Activated naive CD8-positive, alpha-beta T cell (primary cell): ENCODE data around the gene ASTN2.

Experiments
- H3K27ac Mint-ChIP-seq: one replicate; pipeline ENCODE4 v1.8.0; 2021; ENCODE audit warnings: mixed read lengths
- H3K27me3 Mint-ChIP-seq: one replicate; pipeline ENCODE4 v1.8.0; 2021; ENCODE audit warnings: mixed read lengths
- H3K36me3 Mint-ChIP-seq: one replicate; pipeline ENCODE4 v1.8.0; 2021; ENCODE audit warnings: mixed read lengths
- H3K4me1 Mint-ChIP-seq: one replicate; pipeline ENCODE4 v1.8.0; 2021; ENCODE audit warnings: low read depth, mixed read lengths
- H3K4me3 Mint-ChIP-seq: one replicate; pipeline ENCODE4 v1.8.0; 2021; ENCODE audit warnings: mild to moderate bottlenecking, mixed read lengths
- H3K9me3 Mint-ChIP-seq: one replicate; pipeline ENCODE4 v1.8.0; 2021; ENCODE audit warnings: low read depth, mixed read lengths

ASTN2 gene

DNA sequence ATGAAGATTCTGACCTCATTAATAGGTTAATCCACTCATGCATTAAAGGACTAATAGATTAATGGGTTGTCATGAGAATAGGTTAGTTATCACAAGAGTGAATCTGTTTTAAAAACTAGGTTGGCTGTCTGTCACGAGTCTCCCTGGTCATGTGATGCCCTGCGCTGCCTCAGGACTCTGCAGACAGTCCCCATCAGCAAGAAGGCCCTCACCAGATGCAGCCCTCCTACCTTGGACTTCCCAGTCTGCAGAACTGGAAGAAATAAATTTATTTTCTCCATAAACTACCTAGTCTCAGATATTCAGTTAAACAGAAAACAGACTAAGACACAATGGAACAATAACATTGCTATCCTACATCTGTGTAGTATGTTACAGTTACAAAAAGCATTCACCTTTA is 227.4 kb downstream of the ASTN2 start:
- Mint-ChIP-seq H3K36me3 (no peaks in the 10 kb centered on the region), H3K27me3 (peaks cover 3% of the 10 kb centered on the region), H3K4me1 (no peaks in the 10 kb centered on the region), H3K4me3 (no peak overlapping the region), H3K27ac (no peak overlapping the region), H3K9me3 (no peaks in the 10 kb centered on the region)

DNA sequence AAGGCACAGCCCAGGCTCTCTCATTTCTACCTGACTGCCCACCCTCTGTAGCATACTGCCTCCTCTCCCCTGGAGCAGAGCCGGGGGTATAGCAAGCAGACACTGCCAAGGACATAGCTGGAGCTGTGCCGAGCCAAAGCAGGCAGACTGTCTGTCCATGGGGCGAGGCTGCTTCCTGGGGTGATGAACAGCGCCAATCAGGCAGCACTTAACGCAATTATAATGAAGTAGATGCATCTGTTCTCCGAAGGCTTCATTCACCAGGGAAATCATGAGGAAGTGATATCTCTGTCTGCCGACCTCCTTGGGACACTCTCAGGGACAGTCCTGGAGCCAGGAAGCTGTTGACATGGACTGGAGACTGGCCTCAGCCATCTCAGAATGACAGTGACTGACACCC is 230.7 kb downstream of the ASTN2 start:
- Mint-ChIP-seq H3K27ac (no peak overlapping the region), H3K27me3 (peaks cover 3% of the 10 kb centered on the region), H3K4me3 (no peak overlapping the region), H3K36me3 (no peaks in the 10 kb centered on the region), H3K9me3 (no peaks in the 10 kb centered on the region), H3K4me1 (no peaks in the 10 kb centered on the region)

DNA sequence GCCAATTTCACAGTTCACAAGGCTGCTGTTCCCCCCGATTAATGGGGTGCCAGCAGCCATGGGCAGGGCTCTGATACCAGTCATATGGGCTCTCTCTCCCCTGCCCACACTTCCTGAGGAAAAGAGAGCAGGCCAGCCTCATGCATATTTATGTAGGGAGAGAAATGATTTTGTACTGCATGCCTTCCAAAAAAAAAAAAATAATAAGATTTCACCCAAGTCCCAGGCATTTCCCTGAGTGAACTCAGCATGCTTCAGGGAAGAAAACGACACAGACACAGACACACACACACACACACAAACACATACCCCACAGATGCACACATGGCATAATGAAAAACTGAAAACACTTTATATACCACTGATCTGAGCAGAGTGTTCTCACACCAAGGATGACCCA is 232.8 kb downstream of the ASTN2 start:
- Mint-ChIP-seq H3K4me1 (no peaks in the 10 kb centered on the region), H3K9me3 (no peaks in the 10 kb centered on the region), H3K4me3 (no peak overlapping the region), H3K27me3 (no peaks in the 10 kb centered on the region), H3K27ac (no peak overlapping the region), H3K36me3 (no peaks in the 10 kb centered on the region)

DNA sequence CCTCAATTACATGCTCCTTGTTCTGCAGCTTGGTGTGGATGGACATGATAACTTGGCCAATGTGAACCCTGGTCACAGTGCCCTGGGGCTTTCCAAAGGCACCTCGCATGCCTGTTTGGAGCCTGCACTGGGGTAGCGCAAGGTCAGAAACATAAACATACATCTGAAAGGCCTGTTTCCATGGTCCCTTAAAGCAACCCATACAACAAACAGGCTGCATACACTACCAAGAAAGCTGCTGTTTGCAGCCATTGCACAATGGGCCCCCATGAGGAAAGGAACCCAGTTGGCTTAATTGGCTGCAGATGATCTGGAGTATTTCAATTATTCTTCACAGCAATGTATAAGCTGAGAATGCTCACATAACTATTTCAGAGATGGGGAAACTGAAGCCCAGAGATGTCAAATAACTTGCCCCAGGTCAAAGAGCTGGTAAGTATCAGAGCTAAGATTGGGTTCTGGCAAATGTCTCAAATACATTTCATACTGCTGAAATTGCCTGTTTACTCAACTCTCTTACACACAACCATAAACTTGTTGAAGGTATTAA is 233.9 kb downstream of the ASTN2 start:
- Mint-ChIP-seq H3K27me3 (no peaks in the 10 kb centered on the region), H3K27ac (no peak overlapping the region), H3K9me3 (no peaks in the 10 kb centered on the region)

DNA sequence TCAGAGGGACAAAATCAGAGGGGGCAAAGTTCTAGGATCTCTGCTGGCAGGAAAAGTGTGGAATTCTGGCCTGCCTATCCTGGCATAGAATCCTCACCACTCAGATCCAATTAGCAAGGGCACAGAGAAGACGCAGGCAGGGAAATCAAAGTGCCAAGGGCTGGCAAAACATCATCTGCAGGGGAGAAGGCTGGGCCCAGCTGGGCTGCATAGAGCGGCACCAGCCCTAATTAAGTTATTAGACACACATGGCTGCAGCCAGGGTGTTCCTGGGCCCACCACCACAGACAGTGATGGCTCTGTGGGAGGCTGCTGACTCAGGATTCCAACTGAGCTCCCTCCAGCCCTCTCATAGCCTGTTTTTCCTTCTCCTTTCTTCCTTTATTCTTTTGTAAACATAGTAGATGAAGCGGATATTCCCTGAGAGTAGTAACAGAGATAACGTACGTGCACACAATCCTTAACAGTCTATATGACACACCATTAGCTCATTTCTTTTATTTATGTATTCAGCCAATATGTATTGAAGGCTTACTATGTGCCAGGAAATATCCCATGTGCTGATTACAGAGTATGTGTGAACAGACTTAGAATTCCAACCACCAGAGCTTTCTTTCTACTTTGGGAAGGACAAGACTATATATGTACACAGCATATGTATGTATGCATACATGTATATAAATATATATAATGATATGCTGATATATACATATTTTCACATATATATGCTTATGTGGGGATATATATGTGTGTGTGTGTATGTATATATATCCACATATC is 236.1 kb downstream of the ASTN2 start:
- H3K4me1 Mint-ChIP-seq: no peaks in the 10 kb centered on the region
- no peak overlapping the region for H3K4me3 Mint-ChIP-seq
- H3K36me3 Mint-ChIP-seq: no peaks in the 10 kb centered on the region
- H3K27ac Mint-ChIP-seq: no peak overlapping the region
- H3K27me3 Mint-ChIP-seq: no peaks in the 10 kb centered on the region
- H3K9me3 Mint-ChIP-seq: no peaks in the 10 kb centered on the region

More for the DNA sequence above, 233.9 kb downstream of the ASTN2 start:
- no peaks in the 10 kb centered on the region for H3K4me1 Mint-ChIP-seq
- H3K4me3 Mint-ChIP-seq: no peak overlapping the region
- H3K36me3 Mint-ChIP-seq: no peaks in the 10 kb centered on the region

DNA sequence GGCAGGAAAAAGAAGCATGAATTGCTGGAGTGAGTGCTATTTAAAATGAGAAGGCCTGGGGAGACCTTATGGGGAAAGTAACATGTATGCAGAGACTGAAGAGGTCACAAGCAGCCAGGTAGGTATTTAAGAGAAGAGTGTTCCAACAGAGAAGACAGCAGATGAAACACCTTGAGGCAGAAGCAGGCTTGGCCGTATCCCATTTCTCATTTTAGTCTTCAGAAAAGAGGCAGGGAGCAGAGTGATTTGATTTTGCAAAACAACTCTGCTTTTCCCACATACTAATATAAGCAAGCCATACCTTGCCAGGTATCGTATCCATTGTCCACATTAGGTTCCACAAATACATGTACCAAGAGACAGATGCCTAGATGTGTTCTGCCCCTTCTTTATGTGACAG is 244.3 kb downstream of the ASTN2 start:
- Mint-ChIP-seq H3K4me3 (no peak overlapping the region), H3K9me3 (no peaks in the 10 kb centered on the region), H3K27me3 (peaks cover 2% of the 10 kb centered on the region), H3K27ac (no peak overlapping the region), H3K36me3 (no peaks in the 10 kb centered on the region), H3K4me1 (no peaks in the 10 kb centered on the region)

DNA sequence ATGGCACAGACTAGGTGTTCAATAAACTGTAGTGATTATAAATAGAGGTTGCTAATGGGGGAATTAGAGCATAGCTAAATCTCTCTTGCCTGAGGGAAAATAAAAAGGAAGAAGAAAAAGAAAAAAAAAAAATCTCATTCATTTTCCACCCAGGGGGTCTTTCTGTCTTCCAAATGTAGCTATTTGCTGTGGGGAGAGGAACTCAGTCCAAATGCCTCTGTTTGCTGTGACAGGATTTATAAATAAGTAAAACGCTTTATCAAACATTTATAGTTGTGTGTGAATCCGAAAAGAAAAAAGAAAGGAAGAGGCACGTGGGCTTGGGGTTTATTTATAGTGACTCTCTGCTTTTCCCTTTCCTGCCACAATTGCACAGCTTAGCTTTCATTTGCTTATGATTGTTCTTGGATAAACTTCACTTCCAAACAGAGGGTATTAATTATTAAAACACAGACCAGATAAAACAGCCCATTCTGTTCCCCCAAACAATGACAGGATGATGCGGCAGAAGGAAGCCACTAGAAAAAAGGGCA is 245.7 kb downstream of the ASTN2 start:
- Mint-ChIP-seq H3K9me3 (no peaks in the 10 kb centered on the region), H3K36me3 (no peaks in the 10 kb centered on the region), H3K27me3 (peaks cover 2% of the 10 kb centered on the region), H3K4me3 (no peak overlapping the region), H3K4me1 (no peaks in the 10 kb centered on the region), H3K27ac (no peak overlapping the region)

DNA sequence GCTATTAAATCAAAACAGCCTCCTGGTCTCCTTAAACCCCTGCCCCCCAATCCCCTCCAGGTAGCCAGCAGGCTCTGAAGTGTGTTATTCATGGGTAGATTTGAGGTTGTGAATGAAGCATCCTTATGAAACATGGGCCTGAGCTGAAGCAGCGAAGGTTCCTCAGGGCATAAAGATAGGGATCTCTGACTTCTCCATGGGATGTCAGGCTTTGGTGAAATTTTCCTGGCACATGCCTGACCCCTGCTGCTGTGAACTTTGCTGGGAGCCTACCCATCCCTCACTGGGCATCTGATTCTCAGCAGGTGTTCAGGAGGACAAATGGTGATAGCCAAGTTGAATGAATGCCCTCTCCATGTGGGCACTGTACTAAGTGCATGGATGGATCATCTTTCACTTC is 250.3 kb downstream of the ASTN2 start:
- Mint-ChIP-seq H3K27ac (no peak overlapping the region), H3K4me1 (no peaks in the 10 kb centered on the region), H3K36me3 (no peaks in the 10 kb centered on the region), H3K9me3 (peaks cover 3% of the 10 kb centered on the region), H3K4me3 (no peak overlapping the region), H3K27me3 (peaks cover 2% of the 10 kb centered on the region)

DNA sequence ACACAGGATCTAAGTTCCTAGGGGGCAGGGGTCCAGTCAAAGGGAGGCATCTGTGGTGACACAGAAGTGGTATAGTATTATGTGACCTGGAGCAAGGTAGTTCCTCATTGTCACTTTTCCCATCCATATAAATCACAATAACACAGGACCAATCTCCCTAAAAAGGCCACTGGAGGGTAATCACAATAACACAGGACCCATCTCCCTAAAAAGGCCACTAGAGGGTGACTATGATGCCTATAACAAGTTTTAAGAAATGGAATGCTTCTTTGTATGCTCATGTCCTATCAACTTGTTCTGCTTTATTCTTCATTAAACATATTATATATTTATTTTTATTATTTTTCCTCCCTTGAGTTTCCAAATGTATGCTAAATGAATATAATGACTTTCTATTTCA is 254.6 kb downstream of the ASTN2 start:
- no peaks in the 10 kb centered on the region for H3K27me3 Mint-ChIP-seq
- H3K4me1 Mint-ChIP-seq: no peaks in the 10 kb centered on the region
- H3K36me3 Mint-ChIP-seq: no peaks in the 10 kb centered on the region
- no peak overlapping the region for H3K4me3 Mint-ChIP-seq
- no peak overlapping the region for H3K27ac Mint-ChIP-seq
- H3K9me3 Mint-ChIP-seq: peaks cover 3% of the 10 kb centered on the region

DNA sequence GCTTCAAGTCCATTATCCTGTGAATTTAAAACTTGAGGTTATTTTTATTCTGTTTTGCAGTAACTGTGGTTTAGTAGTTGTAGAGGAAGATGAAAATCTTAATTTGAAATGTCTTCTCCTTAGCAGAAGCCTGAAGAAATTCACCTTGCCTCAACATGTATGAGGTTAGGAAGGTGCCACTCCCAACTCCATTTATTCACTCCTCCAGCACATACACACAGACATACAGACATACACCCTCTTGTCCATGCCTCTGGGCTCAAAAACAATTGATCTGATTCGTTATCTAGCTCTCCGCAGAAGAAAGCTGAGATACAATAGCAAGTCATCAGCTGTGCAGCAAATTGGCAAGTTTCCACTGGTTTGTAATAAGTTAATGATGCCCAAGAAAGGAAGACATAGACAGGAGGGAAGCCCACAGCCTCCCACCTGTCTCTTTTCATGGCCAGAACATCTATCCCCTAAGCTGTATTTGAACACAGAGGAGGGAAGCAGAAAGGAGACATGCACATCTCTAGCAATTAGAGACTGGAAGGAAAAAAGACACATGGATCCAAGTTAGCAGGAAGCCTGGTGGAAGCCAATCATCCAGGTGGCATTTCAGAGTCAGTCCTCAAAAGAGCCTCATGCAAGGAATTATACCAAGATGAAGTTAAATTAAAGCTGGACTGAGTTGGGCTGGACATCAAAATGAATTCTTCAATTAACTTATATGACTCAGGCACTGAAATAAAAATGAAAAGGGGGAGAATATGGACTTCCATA is 257.9 kb downstream of the ASTN2 start:
- Mint-ChIP-seq H3K4me3 (no peak overlapping the region), H3K27me3 (no peaks in the 10 kb centered on the region), H3K27ac (no peak overlapping the region), H3K4me1 (no peaks in the 10 kb centered on the region), H3K9me3 (peaks cover 3% of the 10 kb centered on the region), H3K36me3 (no peaks in the 10 kb centered on the region)

DNA sequence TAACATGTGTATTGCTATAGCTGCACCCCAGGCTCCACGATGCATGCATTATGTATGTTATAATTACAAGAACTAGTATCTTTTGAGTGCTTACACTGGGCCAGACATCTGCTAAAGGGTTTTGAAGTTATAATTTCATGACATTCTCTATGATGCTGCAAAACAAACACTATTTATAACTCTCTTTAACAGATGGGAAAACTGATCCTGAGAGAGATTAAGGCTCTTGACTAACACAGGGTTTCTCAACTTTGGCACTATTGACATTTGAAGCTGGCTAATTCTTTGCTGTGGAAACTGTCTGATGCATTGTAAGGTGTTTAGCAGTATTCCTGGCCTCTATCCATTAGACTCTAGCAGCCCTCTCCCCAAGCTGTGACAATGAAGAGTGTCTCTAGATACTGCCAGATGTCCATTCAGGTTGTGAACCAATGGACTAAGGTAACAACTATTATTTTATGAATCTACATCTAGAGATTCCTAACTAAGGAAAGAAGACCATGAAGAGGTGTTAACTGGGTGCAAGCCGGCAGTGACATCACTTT is 258.6 kb downstream of the ASTN2 start:
- peaks cover 3% of the 10 kb centered on the region for H3K9me3 Mint-ChIP-seq
- no peaks in the 10 kb centered on the region for H3K4me1 Mint-ChIP-seq
- no peak overlapping the region for H3K27ac Mint-ChIP-seq
- no peaks in the 10 kb centered on the region for H3K27me3 Mint-ChIP-seq
- H3K36me3 Mint-ChIP-seq: no peaks in the 10 kb centered on the region
- no peak overlapping the region for H3K4me3 Mint-ChIP-seq

DNA sequence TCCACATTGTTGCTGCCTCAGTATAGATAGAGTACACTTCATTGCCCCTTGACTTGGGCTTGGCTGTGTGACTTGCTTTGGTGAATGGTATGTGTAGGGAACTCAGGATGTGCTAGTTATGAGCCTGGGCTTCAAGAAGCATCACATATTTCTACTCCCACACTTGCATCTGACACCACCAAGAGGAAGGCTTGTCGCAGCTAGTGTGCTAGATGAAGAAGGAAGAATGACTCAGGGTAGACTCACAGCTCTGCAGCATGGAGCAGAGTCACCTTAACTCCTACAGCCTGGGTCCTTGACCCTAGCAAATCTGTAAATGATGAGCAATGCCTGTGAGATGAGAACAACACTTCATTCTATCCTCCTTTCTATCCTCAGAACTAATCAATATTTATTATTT is 261.8 kb downstream of the ASTN2 start:
- Mint-ChIP-seq H3K4me3 (no peak overlapping the region), H3K36me3 (no peaks in the 10 kb centered on the region), H3K4me1 (no peaks in the 10 kb centered on the region), H3K27me3 (no peaks in the 10 kb centered on the region), H3K27ac (no peak overlapping the region), H3K9me3 (no peaks in the 10 kb centered on the region)

DNA sequence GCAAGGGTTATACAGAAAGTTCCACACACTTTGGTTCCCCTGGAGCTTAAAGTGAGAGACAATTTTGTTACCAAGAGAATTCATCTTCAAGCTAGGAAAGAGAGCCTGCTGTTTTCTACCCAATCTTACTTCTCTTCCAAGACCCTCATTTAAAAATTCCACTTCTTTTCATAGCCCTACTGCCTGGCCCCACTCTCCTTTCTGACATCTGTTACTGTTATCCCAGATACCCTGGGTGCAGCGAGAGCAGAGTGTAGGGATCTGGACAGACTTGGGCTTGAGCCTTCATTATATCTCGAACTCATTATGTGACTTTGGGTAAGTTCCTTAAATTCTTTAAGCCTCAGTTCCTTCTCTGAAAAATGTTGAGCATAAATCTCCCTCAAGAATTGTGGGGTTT is 263.1 kb downstream of the ASTN2 start:
- Mint-ChIP-seq H3K4me3 (no peak overlapping the region), H3K36me3 (no peaks in the 10 kb centered on the region), H3K9me3 (no peaks in the 10 kb centered on the region)

DNA sequence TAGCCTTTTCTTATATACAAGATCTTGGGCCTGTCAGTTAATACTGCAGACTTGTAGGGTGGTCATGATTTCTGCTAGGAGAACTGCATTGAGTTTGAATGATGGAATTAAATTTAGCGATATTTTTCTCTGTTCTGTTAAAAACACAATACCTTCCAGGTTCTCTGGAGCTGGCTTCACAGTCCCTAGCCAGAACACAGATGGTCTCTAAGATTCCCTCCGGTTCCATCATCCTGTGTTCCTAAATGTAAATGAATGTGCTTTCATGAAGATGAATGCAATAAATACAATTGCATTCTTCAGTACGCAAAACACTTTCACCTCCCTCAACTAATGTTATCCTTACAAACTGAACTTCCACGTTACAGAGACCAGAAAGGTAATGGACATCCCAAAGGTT is 264.9 kb downstream of the ASTN2 start:
- Mint-ChIP-seq H3K4me1 (no peaks in the 10 kb centered on the region), H3K4me3 (no peak overlapping the region), H3K36me3 (no peaks in the 10 kb centered on the region), H3K27me3 (no peaks in the 10 kb centered on the region), H3K9me3 (no peaks in the 10 kb centered on the region), H3K27ac (no peak overlapping the region)

More for the DNA sequence above, 263.1 kb downstream of the ASTN2 start:
- no peak overlapping the region for H3K27ac Mint-ChIP-seq
- H3K4me1 Mint-ChIP-seq: no peaks in the 10 kb centered on the region
- H3K27me3 Mint-ChIP-seq: no peaks in the 10 kb centered on the region
